Mammary microvascular endothelial cell (primary cell): ENCODE results near the gene PALS1. TPM values are rescaled to one million over a fixed set of nuclear protein-coding genes. Genes with fewer than 3 reads are reported as not detected.

Experiments used
- total RNA-seq: library from RNA; depleted of rRNA; stranded (reverse); fragments of >200 nt; gene quantifications from 2 replicates; pipeline ENCODE4 v1.2.3, GENCODE V29; 2015

Gene PALS1
- 12.6 and 15.1 TPM in 2 replicates for total RNA-seq

GRCh38 chr14:67241411-67242167, at the start of gene PALS1:
PALS1 (plus strand) TSS chr14:67241435; CDS start chr14:67279171, 37,736 bp downstream.

Other genes with a start within 250 kb of the PALS1 start
- not detected in 2 replicates for gene GARIN2, start 52.0 kb upstream of the PALS1 start, total RNA-seq
- gene ATP6V1D, start 118.4 kb downstream of the PALS1 start, total RNA-seq, result 80.6 and 82.5 TPM in 2 replicates
- 178 and 228 TPM in 2 replicates for gene EIF2S1, start 118.9 kb downstream of the PALS1 start, total RNA-seq
- 28.0 and 29.5 TPM in 2 replicates for gene PLEK2, start 170.7 kb downstream of the PALS1 start, total RNA-seq
- 6.9 and 8.1 TPM in 2 replicates for gene TMEM229B, start 247.3 kb downstream of the PALS1 start, total RNA-seq